Upper lobe of right lung (tissue), 1 donor: Measurements from ENCODE around the gene DIDO1. TPM values are rescaled to one million over a fixed set of nuclear protein-coding genes. Genes with fewer than 3 reads are reported as not detected.
A peak's percentile ranks its signal among the peaks of the same experiment; 100 is the strongest.

Experiments
- ATAC-seq: fragments of 200-7000 bp; cut with Tn5 transposase; one replicate; pipeline ENCODE4 v1.9.1; 2020; ENCODE audit warnings: mild to moderate bottlenecking, moderate library complexity
- DNase-seq: peaks from one replicate; pipeline ENCODE4 v3.0.0-alpha.2; 2020
- H3K27ac ChIP-seq: fragments of 200-600 bp; one replicate; pipeline ENCODE4 v1.8.0; 2022
- H3K27me3 ChIP-seq: fragments of 200-600 bp; one replicate; pipeline ENCODE4 v1.8.0; 2022; ENCODE audit warnings: mild to moderate bottlenecking
- H3K36me3 ChIP-seq: fragments of 200-600 bp; one replicate; pipeline ENCODE4 v1.8.0; 2022
- H3K4me1 ChIP-seq: fragments of 200-600 bp; one replicate; pipeline ENCODE4 v1.8.0; 2022
- H3K4me3 ChIP-seq: fragments of 200-600 bp; one replicate; pipeline ENCODE4 v1.8.0; 2022; ENCODE audit warnings: mild to moderate bottlenecking
- H3K9me3 ChIP-seq: fragments of 200-600 bp; one replicate; pipeline ENCODE4 v1.8.0; 2022
- CTCF ChIP-seq: fragments of 200-600 bp; IDR thresholded peaks from one replicate; pipeline ENCODE4 v1.8.0; 2022; ENCODE audit warnings: antibody characterized with exemption
- intact Hi-C: fragments of 100-400 bp; cut with DNase I; formaldehyde crosslinking; loops from one replicate; pipeline ENCODE4 v1.11.0; 2022
- total RNA-seq: library from RNA; stranded (reverse); fragmentation: NEBNext Ultra II Directional; extraction: Animal tissue kit (Norgen Biotek cat#: 25700); gene quantifications from one replicate; pipeline ENCODE4 v1.2.1, GENCODE V29; 2021
- donor health status: DM: no; HTN: yes; CAD: no; lungs with severe emphysema.

The DIDO1 gene
- total RNA-seq, 1 donor from 2014 or later, result 55.5 TPM

GRCh38 chr20:62929051-62929538, 2.8 kb upstream of the DIDO1 start:
- no peaks in the 10 kb centered on the region for H3K9me3 ChIP-seq
- peaks cover 41% of the 10 kb centered on the region for H3K4me1 ChIP-seq
- ATAC-seq, result peak; percentile 76
- H3K36me3 ChIP-seq, result no peaks in the 10 kb centered on the region
- peak overlapping the region; percentile 86 for H3K27ac ChIP-seq
- peak; percentile 87 for DNase-seq
- peak overlapping the region; percentile 62 for H3K4me3 ChIP-seq
- TF ChIP-seq CTCF, result no peak
- intact Hi-C loops, result no loop called here
- no peaks in the 10 kb centered on the region for H3K27me3 ChIP-seq

- peak overlapping the region; percentile 86 for H3K27ac ChIP-seq
- no peaks in the 10 kb centered on the region for H3K9me3 ChIP-seq
- H3K4me1 ChIP-seq, result peaks cover 48% of the 10 kb centered on the region
- no peaks in the 10 kb centered on the region for H3K27me3 ChIP-seq
- no peak for TF ChIP-seq CTCF
- no peak for ATAC-seq
- intact Hi-C loops, result no loop called here
- peak overlapping the region; percentile 62 for H3K4me3 ChIP-seq
- no peaks in the 10 kb centered on the region for H3K36me3 ChIP-seq
- DNase-seq, result no peak
Measured at GRCh38 chr20:62928246-62928939, 2.1 kb upstream of the DIDO1 start.

- intact Hi-C loops, result no loop called here
- TF ChIP-seq CTCF, result no peak
- Histone ChIP-seq H3K4me3 (peak overlapping the region; percentile 88), H3K4me1 (peaks cover 60% of the 10 kb centered on the region), H3K27me3 (no peaks in the 10 kb centered on the region), H3K9me3 (no peaks in the 10 kb centered on the region), H3K36me3 (no peaks in the 10 kb centered on the region), H3K27ac (peak overlapping the region; percentile 97)
- ATAC-seq, result no peak
- DNase-seq, result no peak
Measured at GRCh38 chr20:62927128-62927705, 912 bp upstream of the DIDO1 start.

- DNase-seq (peak; percentile 77), ATAC-seq (peak; percentile 3)
- Histone ChIP-seq H3K9me3 (no peaks in the 10 kb centered on the region), H3K4me1 (peaks cover 74% of the 10 kb centered on the region), H3K36me3 (no peaks in the 10 kb centered on the region), H3K27me3 (no peaks in the 10 kb centered on the region), H3K4me3 (peak overlapping the region; percentile 88), H3K27ac (peak overlapping the region; percentile 97)
- intact Hi-C loops, result no loop called here
- no peak for TF ChIP-seq CTCF
Measured at GRCh38 chr20:62925420-62926228, 681 bp downstream of the DIDO1 start.

- DNase-seq (no peak), ATAC-seq (no peak)
- H3K27ac ChIP-seq, result peak overlapping the region; percentile 97
- H3K4me1 ChIP-seq, result peaks cover 77% of the 10 kb centered on the region
- H3K4me3 ChIP-seq, result peak overlapping the region; percentile 88
- no peaks in the 10 kb centered on the region for H3K36me3 ChIP-seq
- H3K27me3 ChIP-seq, result no peaks in the 10 kb centered on the region
- no peaks in the 10 kb centered on the region for H3K9me3 ChIP-seq
- TF ChIP-seq CTCF, result no peak
- intact Hi-C loops, result no loop called here
Measured at GRCh38 chr20:62925076-62925419, 1.3 kb downstream of the DIDO1 start.
